PFSK-1 (cell line): Measurements from ENCODE around the gene SPACA6.

Experiments
- POLR2AphosphoS5 ChIP-seq: IDR thresholded peaks from 2 replicates; pipeline ENCODE4 v1.6.1; 2012; ENCODE audit warnings: low read depth, mild to moderate bottlenecking, control low read depth, low read length, moderate library complexity
- SIN3A ChIP-seq: IDR thresholded peaks from 2 replicates; pipeline ENCODE4 v1.6.1; 2012; ENCODE audit warnings: mild to moderate bottlenecking, low read length, moderate library complexity, borderline replicate concordance; ENCODE audit not compliant: insufficient read depth

DNA sequence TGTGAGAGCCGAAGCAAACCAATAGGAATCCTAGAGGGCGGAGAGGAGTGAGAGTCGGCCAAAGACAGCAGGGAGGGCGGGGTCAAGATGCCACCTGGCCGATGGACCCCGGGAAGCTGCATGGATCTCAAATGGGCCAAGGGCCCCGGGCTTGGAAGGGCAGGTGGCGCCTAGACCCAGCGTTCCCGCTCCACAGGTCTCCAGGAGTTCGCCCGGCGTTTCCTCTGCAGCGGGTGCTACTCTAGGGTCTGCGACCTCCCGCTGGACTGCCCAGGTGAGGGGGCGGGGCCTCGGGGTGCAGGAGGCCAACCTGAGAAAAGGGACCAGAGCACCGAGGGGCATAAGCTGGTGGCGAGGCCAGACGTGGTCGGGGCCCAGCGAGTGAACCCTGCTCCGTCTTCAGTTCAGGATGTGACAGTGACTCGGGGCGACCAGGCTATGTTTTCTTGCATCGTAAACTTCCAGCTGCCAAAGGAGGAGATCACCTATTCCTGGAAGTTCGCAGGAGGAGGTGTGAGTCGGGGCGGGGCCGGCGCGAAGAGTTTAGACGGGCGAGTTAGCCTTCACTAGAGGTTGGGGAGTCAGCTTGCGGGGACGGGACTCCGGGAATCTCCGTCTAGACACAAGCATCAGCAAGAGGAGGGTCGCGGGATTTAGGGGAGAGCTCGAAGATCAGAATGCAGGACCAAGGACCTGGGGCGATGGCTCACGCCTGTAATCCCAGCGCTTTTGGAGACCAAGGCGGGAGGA, 9.9 kb downstream of the SPACA6 start:
- no peak for TF ChIP-seq POLR2AphosphoS5
- no peak for TF ChIP-seq SIN3A
